IPS-18a (cell line): ENCODE results near the gene SBNO1.

Experiments
- H3K27ac ChIP-seq: one replicate; pipeline ENCODE4 v1.5.1; 2013; ENCODE audit warnings: low read length
- H3K27me3 ChIP-seq: one replicate; pipeline ENCODE4 v1.6.1; 2013; ENCODE audit warnings: mild to moderate bottlenecking, low read length; ENCODE audit not compliant: control insufficient read depth, insufficient read depth
- H3K36me3 ChIP-seq: one replicate; pipeline ENCODE4 v1.6.1; 2013; ENCODE audit warnings: low read depth, low read length; ENCODE audit not compliant: control insufficient read depth
- H3K4me1 ChIP-seq: one replicate; pipeline ENCODE4 v1.6.1; 2013; ENCODE audit warnings: low read depth, low read length; ENCODE audit not compliant: control insufficient read depth
- H3K4me3 ChIP-seq: one replicate; pipeline ENCODE4 v1.5.1; 2013; ENCODE audit warnings: low read length
- H3K9ac ChIP-seq: one replicate; pipeline ENCODE4 v1.6.1; 2013; ENCODE audit warnings: mild to moderate bottlenecking, low read length, moderate library complexity
- H3K9me3 ChIP-seq: one replicate; pipeline ENCODE4 v1.6.1; 2013; ENCODE audit warnings: low read depth, low read length; ENCODE audit not compliant: control insufficient read depth

SBNO1 gene

DNA sequence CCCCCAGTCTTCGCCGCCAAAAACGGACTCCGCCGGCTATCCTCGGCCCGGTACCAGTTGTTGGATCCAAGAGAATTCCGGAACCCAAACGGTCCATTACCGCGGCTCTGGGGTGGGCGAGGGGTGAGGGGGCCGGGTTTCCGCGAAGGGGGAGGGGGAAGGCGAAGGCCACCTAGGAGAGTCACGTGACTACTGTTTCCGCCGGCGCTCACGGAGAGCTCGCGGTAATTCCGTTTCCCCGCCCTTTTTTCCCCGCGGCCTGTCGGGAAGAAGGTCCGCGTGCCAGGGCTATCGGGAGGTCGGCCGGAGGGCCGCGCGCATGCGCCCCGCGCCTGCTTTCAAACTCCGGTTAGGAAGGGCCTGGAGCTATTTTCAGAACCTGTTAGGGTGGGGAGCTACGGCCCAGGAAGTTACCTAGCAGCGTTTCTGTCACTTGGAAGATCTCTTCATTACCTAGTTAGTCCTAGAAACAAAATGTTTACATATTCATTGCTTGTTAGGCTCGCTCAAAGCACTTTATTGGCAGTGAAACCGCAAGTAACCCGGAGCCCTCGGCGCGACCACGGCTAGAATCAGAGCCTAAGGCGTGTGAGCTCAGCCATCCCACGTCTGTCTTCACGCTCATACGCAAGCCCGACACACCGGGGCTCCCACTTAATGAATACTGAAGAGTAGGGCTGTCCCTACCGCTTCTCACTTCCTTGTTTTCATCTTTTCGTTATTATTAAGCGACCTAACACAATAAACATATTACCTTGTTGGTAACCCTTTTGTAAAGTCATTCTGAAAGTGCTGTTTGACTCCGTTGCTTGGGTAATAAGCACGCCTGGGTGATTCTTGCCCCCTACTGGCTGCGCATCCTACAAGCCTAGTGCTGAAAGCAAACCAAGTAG is 624 bp upstream of the SBNO1 start:
- Histone ChIP-seq H3K4me1 (no peaks in the 10 kb centered on the region), H3K36me3 (no peaks in the 10 kb centered on the region), H3K9ac (peak overlapping the region; percentile 95), H3K4me3 (peak overlapping the region; percentile 96), H3K27ac (peak overlapping the region; percentile 92), H3K27me3 (peaks cover 3% of the 10 kb centered on the region), H3K9me3 (no peaks in the 10 kb centered on the region)

DNA sequence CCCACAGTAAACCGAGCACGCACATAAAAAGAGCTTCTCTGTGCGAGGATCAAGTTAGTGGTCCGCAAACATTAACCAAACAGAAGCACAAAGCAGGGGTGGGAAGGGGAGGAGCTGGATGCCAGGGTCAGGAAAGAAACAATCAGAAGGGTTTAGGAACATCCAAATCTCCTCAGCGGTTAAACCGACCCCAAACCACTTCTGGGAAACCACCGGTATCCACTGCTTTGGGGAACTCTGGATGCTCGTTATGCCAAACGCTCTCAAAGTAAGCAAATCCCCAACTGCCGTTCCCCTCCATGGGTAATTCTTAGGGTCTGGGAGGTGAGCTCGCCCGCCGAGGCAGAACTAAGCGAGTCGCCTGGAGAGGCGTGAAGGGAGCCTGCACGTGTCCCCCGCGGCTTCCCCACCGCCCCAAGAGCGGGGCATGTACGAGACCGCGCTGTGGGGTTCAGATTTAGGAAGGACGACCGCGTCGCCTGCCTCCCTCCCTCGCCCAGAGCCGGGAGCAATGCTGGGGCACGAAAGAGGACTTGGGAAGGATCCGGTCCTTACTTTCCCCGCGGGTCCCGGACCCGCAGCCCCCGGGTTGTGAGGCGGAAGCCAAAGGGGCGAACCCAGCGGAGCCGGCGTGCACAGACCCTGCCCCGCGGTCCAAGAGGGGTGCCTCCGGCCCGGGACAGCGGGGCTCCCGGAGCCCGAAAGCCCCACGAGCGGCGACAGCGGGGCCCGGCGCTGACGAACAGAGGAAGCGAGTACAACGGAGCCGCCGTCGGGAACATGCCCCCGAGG is 711 bp downstream of the SBNO1 start:
- H3K36me3 ChIP-seq, result no peaks in the 10 kb centered on the region
- H3K9ac ChIP-seq, result peak overlapping the region; percentile 95
- H3K4me1 ChIP-seq, result no peaks in the 10 kb centered on the region
- no peak overlapping the region for H3K27ac ChIP-seq
- H3K9me3 ChIP-seq, result no peaks in the 10 kb centered on the region
- H3K27me3 ChIP-seq, result peaks cover under 1% of the 10 kb centered on the region
- H3K4me3 ChIP-seq, result peak overlapping the region; percentile 96

DNA sequence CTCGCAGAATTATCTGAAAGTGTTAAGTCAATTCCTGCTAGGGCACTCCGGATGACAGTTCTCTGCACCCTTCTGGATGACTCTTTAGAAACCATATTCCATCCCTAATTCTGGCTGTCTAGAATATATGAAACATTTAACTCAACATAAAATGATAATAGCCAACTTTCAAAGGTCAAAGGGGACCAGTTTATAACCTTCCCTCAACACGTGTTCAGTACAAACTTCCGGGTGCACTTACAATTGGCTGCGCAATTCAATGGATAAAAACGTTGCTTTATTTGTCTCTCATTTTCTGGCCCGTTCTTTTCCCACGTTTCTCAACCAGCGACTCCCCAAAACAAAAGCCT is 1.3 kb downstream of the SBNO1 start:
- H3K4me1 ChIP-seq, result no peaks in the 10 kb centered on the region
- no peaks in the 10 kb centered on the region for H3K36me3 ChIP-seq
- H3K9me3 ChIP-seq, result no peaks in the 10 kb centered on the region
- peak overlapping the region; percentile 96 for H3K4me3 ChIP-seq
- peak overlapping the region; percentile 95 for H3K9ac ChIP-seq
- H3K27me3 ChIP-seq, result no peaks in the 10 kb centered on the region
- no peak overlapping the region for H3K27ac ChIP-seq

DNA sequence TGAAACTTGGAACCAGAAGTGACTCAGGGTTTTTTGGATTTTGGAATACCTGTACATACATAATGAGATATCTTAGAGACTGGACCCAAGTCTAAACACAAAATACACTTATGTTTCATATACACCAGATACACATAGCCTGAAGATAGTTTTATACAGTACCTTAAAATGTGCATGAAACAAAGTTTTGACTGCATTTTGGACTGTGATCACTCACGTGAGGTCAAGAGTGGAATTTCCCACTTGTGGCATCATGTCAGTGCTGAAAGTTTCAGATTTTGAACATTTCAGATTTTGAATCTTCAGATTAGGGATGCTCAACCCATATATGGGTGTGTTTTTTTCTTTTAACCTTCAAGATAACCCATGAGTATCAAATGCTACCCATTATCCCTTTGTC is 6.6 kb downstream of the SBNO1 start:
- Histone ChIP-seq H3K36me3 (no peaks in the 10 kb centered on the region), H3K9ac (no peak overlapping the region), H3K9me3 (no peaks in the 10 kb centered on the region), H3K4me3 (no peak overlapping the region), H3K4me1 (no peaks in the 10 kb centered on the region), H3K27me3 (no peaks in the 10 kb centered on the region), H3K27ac (no peak overlapping the region)

DNA sequence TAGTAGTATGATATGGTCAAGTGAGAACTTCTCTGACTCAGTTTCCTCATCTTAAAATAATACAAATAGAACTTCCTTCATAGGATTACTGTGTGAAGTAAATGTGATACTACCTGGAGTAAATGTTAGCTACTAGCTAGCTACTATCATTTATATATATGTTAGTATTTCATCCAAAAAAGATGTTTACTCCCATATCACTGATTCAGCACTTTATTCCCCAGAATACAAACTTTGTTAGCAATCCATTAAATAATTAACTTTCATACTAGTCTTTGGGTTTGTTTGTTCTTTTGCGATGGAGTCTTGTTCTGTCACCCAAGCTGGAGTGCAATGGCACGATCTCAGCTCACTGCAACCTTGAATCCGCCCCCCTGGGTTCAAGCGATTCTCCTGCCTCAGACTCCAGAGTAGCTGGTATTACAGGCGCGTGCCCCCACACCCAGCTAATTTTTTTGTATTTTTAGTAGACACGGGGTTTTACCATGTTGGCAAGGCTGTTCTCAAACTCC is 8.4 kb downstream of the SBNO1 start:
- Histone ChIP-seq H3K9ac (no peak overlapping the region), H3K4me1 (no peaks in the 10 kb centered on the region), H3K9me3 (no peaks in the 10 kb centered on the region), H3K27me3 (no peaks in the 10 kb centered on the region), H3K4me3 (no peak overlapping the region), H3K27ac (no peak overlapping the region), H3K36me3 (no peaks in the 10 kb centered on the region)

DNA sequence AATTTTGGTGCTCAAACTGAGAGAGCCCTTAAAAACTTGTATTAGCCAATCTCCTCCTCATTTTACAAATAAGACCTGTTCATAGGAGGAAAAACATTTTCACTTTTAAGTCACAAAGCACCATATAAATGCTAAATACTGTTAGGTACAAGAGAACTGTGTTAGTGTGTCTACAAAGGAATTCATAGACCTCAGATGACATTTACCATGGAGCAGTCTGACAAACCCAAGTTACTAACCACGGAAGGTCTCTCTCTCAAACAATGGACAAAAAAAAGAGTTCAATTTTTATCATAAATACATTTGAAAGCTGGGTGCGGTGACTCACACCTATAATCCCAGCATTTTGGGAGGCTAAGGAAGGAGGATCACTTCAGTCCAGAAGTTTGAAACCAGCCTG is 10.0 kb downstream of the SBNO1 start:
- H3K9me3 ChIP-seq, result no peaks in the 10 kb centered on the region
- no peaks in the 10 kb centered on the region for H3K4me1 ChIP-seq
- H3K36me3 ChIP-seq, result peaks cover 2% of the 10 kb centered on the region
- H3K4me3 ChIP-seq, result no peak overlapping the region
- H3K9ac ChIP-seq, result no peak overlapping the region
- no peaks in the 10 kb centered on the region for H3K27me3 ChIP-seq
- no peak overlapping the region for H3K27ac ChIP-seq

DNA sequence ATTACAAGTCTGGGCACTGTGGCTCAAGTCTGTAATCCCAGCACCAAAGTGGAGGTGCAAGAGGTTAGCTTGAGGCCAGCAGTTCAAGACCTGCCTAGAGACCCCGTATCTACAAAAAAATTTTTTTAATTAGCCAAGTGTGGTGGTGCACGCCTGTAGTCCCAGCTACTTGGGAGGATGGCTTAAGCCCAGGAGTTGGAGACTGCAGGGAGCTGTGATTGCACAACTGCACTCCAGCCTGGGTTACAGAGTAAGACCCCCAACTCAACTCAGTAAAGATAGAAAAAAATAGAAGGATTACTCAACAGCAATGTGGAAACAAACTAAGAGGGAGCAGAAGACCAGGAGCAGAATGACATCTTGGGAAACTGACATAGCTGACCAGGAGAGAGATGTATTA is 13.3 kb downstream of the SBNO1 start:
- Histone ChIP-seq H3K36me3 (peaks cover 18% of the 10 kb centered on the region), H3K9ac (no peak overlapping the region), H3K4me3 (no peak overlapping the region), H3K4me1 (no peaks in the 10 kb centered on the region), H3K9me3 (no peaks in the 10 kb centered on the region), H3K27me3 (no peaks in the 10 kb centered on the region), H3K27ac (no peak overlapping the region)

DNA sequence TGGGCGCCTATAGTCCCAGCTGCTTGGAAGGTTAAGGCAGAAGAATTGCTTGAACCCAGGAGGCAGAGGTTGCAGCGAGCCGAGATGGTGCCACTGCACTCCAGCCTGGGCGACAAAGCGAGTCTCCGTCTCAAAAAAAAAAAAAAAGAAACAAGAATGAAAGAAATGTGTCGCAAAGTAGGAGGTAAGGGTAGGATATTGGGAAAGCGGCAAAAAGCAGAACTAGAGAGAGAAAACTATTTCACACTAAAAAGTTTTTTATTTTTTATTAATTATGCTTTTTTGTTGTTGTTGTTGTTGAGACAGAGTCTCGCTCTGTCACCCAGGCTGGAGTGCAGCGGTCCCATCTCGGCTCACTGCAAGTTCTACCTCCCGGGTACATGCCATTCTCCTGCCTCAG is 17.7 kb downstream of the SBNO1 start:
- Histone ChIP-seq H3K9ac (no peak overlapping the region), H3K4me1 (no peaks in the 10 kb centered on the region), H3K27me3 (no peaks in the 10 kb centered on the region), H3K4me3 (no peak overlapping the region), H3K9me3 (no peaks in the 10 kb centered on the region), H3K27ac (no peak overlapping the region), H3K36me3 (peaks cover 53% of the 10 kb centered on the region)

DNA sequence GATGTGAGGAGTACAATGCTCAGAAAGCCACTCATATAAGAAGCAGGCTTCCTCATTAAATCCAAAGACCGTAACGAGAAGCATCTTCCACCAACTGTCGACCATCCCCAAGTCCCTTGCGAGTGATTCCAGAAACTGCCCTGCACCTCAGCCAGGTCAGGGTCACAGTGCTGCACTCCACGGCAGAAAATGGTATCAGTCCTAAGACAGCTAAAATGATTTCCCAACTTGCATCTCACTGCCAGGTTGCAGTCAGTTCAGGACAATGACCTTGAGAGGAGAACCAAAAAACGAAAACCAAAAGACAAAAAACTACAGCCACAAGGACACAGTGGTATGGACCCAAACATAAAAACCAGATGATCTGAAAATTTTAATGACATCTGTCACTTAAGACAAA is 20.6 kb downstream of the SBNO1 start:
- no peaks in the 10 kb centered on the region for H3K4me1 ChIP-seq
- no peak overlapping the region for H3K27ac ChIP-seq
- no peak overlapping the region for H3K4me3 ChIP-seq
- no peaks in the 10 kb centered on the region for H3K27me3 ChIP-seq
- no peak overlapping the region for H3K9ac ChIP-seq
- peaks cover 65% of the 10 kb centered on the region for H3K36me3 ChIP-seq
- no peaks in the 10 kb centered on the region for H3K9me3 ChIP-seq

DNA sequence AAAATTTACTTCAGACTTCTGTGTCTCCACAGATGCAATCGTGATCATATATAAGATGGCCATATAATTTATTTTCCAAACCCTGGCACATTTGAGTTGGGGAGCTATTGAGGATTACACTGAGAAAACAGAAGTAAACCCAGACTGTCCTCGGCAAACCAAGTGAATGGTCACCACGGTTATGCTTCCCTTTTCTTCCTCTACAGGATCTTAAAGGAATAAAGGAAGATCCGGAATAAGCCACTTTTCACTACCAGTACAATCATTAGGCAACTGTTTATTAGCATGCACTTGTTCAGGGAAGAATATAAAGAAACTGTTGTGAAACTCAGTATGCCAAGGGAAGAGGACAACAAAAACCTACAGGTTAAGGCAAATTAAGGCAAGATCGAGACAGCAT is 27.6 kb downstream of the SBNO1 start:
- H3K9me3 ChIP-seq, result no peaks in the 10 kb centered on the region
- no peak overlapping the region for H3K9ac ChIP-seq
- H3K27me3 ChIP-seq, result no peaks in the 10 kb centered on the region
- no peaks in the 10 kb centered on the region for H3K4me1 ChIP-seq
- no peak overlapping the region for H3K27ac ChIP-seq
- no peak overlapping the region for H3K4me3 ChIP-seq
- peaks cover 61% of the 10 kb centered on the region for H3K36me3 ChIP-seq

DNA sequence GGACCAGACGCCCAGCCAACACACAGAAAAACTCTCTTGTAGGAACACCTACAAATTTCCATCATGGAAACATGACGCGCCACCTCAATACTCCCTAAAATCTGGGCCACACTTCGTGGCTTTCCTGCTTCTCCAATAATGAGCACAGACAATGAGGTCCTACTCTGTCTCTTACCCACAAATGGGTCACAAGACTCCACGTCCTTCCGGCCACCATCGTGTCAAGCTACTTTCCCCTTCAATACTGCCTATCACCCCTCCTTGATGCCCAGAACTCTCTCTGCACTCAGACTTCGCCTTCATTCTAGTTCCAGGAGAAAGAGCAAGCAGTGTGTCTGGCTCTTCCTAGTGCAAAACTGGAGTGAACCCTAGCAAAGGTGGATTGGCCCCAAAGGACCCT is 28.1 kb downstream of the SBNO1 start:
- H3K9me3 ChIP-seq, result no peaks in the 10 kb centered on the region
- H3K9ac ChIP-seq, result no peak overlapping the region
- peaks cover 61% of the 10 kb centered on the region for H3K36me3 ChIP-seq
- no peaks in the 10 kb centered on the region for H3K4me1 ChIP-seq
- H3K4me3 ChIP-seq, result no peak overlapping the region
- no peak overlapping the region for H3K27ac ChIP-seq
- no peaks in the 10 kb centered on the region for H3K27me3 ChIP-seq
